ENCODE measurements around the gene SLC2A4.
"Not testable (repeated sequence)": the region's sequence is repeated elsewhere in the genome, so short reads cannot be mapped to it uniquely, and the experiment has no call there.

SLC2A4 gene

DNA sequence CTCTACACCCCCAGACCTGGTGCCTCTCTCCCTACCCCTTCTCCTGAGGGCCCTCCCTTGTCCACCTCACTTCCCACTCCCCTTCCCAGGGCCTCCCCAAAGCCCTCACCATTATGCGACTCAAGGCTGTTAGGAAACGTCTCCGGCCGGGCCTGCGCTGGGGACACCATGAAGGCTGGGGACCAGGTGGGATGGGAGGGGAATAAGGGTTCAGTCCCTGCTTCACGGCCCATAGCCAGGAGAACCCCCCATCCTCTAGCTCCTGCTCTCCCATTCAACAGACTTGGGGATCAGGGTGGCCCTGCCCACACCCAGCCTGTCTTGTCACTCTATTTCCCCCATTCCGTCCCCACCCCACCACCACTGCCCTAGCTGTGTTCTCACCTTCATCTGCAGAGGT, 45.5 kb downstream of the SLC2A4 start:
- no peak for DNase-seq

DNA sequence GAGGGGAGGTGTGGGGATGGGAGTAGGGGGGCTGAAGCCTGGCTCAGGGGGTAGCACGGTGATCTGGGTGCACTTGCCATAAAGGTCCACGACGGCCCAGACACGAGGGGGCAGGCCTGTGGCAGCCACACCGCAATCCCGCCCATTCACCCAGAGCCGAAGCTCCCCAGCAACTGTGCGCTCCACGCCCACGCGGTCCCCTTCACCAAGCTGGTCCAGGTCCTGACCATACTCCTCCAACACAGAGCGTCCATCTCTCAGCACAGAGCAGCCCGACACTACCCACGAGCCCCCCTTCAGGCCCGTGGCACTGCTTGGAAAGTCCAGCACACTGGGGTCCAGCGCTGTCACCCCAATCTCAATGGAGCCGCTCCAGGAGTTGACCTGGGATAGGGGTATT, 46.0 kb downstream of the SLC2A4 start:
- DNase-seq = no peak

DNA sequence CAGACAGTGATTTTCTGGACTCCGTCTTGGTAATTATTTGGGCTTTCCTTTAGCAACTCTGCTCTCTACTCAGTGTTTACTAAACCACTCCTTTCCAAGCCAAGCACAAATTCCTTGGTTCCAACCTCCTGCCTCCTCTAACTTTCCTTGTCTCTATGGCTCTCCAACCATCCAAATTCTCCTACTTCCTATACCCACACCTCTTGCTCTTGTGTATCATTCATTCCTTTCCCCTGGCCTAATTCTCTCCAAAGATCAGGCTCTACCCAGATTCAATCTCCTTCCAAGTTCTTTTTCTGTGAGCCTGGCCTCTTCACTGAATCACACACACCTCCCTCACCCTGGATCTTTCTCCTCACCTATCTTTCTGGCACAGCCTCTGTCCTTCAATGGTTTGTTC, 46.5 kb downstream of the SLC2A4 start:
- no peak for DNase-seq

DNA sequence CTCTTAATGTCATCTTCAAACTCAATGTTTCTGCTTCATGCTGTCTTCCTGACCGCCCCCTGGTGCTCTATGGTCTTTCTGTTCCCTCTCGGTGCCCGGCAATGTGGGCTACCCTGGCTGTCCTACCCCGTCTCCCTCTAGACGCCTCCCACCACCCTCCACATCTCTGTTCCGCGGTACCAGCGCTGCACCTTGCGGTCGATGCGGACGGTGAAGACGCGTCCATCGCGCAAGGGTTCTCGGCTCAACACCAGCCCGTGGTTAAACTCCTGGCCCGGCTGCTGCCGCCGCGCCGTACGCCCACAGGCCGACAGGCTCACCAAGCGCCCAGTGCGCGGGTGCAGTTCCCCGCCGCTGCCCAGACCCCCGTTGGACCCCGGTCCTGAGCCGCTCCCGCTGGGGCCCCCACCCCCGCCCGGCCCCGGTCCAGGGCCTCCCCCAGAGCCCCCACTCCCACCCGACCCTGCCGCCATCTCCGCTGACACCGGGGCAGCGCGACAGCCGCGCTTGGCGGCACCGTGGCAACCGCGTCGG, 47.4 kb downstream of the SLC2A4 start, which contains the start of gene NEURL4:
NEURL4 (minus strand) TSS at position 496 of the 534 bp plus-strand sequence; CDS start at position 473, 23 bp downstream.
- no peak for DNase-seq

DNA sequence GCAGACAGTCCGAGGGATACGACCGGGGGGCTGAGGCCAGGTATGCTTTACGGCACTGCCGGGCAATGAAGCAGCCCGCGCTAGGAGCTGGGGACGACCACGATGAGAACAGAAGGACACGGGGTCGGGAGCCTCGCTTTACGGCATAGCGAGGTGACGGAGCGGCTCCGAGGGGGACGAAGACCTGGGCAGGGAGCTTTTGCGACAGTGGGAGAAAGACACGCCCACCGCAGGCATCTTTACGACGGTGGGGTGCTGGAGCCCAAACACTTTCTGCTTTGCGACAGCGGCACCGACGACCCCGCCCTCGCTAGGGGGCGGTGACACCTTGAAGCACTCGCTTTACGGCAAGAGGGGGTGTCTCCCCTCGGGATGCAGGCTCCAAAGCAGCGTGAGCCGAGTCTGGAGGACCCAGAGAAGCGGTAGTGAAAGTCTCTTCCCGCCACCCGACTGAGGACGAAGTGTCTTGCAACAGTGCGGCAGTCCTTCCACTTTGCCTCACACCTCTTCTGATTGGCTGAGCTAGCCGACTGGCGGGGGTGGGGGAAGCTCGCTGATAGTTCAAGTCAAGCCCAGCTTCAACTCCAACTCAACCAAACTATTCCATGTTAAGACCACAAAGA, 48.0 kb downstream of the SLC2A4 start:
- peak; percentile 97 for DNase-seq

DNA sequence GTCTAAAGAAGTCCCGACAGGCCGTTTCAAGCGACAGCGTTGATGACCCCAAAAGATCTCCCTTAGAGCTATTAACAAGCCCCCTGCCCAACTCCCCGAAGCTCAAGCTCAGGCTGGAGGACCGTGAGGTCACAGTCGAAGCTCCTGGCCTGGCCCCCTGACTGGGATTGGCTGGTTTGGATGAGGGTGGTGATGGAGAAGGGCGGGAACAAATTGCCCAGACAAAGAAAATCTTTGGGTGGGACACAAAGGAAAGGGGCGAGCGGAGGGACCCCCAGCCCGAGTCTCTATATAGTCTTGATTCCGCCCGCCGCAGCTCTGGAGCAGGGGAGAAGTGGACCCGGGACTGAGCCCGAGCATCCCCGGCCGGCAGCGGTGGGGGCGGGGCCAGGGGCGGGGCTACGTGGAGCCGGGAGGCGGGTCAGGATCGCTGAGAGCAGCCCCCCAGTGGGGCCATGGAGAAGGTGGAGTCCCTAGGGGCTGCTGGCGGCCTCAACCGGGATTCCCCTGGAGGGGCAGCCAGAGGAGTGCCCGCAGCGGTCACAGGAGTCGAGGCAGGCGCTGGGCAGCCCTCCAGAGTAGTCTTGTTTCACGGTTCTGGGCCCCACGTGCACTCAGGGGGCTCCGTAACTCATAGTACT, 48.6 kb downstream of the SLC2A4 start:
- DNase-seq = peak; percentile 80

DNA sequence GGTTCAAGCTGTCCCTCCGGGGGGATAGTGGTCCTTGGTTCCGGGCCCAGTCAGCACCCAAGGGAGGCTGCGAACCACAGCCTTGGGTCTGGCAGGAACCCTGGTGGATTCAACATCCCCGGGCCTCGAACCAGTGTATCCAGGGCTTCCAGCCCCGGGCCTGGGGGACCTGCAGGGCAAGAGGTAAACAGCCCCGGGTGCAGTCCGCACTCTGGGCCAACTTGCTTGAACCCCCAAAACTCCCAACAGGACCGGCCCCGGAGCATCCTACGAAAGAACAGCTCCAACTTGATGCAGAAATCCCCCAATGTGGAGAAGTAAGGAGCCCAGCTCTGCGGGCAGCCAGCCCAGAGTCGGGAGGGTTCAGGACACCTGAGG, 49.1 kb downstream of the SLC2A4 start:
- DNase-seq = no peak

DNA sequence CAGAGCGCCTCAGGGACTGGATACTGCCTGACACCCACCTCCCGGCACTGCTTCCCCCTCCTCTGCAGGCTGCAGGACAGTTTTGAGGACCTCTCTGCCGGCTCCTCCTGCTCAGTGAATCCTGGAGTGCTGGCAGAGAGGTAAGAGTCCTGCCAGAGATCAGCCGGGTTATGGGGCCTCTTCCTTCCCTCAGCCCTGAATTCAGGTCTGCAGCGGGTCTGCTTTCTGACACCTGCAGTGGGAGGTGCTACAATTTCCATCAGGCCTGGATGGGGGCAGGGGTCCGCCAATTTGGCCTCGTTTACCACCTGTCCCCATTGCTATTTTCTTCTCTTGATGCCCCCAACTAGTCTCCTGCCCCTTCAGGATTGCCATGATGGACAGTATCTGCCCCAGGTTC, 50.6 kb downstream of the SLC2A4 start:
- DNase-seq = no peak

DNA sequence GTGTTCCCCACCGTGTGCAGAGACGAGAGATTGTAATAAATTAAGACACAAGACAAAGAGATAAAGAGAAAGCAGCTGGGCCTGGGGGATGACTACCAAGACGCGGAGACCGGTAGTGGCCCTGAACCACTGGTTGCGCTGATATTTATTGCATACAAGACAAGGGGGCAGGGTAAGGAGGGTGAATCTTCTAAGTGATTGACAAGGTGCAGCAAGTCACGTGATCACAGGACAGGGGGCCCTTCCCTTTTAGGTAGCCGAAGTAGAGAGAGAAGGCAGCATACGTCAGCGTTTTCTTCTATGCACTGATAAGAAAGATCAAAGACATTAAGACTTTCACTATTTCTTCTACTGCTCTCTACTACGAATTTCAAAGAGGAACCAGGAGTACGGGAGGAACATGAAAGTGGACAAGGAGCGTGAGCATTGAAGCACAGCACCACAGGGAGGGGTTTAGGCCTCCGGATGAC, 51.1 kb downstream of the SLC2A4 start:
- not testable (repeated sequence) for DNase-seq

DNA sequence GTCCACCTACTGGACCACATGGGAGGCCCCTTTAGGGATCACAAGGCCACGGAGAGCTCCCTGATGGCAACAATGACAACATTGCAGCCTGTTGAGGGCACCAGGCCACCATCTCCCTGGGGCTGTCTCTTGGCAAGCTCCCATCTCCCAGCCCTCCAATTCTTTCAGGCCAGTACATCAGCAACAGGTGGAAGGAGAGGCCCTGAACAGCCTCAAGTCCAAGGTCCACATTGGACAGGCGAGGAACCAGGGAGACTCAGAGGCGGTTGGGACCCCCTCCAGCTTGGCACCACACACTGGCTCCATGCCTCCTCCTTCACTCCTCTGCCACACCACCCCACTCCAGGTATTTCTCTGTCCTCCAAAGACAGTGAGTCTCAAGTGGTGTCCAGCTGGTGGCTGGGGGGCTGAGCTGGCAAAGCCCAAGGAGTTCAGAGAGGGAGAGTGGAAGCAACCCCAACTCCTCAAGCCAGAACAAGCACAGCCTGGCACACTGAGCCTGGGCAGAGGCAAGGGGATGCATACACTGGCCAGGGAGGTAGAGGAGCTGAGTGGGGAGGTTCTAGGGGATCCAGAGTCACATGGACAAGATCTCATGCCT, 53.5 kb downstream of the SLC2A4 start:
- no peak for DNase-seq

DNA sequence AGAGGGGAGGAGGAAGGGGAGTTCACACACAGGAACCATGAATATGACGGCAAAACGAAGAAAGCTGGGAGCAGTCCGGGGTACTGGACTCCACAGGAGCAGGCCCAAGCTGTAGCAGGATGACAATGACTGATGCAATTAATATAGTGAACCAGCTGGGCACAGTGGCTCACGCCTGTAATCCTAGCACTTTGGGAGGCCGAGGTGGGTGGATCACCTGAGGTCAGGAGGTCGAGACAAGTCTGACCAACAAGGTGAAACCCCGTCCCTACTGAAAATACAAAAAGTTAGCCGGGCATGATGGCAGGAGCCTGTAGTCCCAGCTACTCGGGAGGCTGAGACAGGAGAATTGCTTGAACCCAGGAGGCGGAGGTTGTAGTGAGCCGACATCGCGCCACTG, 54.2 kb downstream of the SLC2A4 start:
- not testable (repeated sequence) for DNase-seq

DNA sequence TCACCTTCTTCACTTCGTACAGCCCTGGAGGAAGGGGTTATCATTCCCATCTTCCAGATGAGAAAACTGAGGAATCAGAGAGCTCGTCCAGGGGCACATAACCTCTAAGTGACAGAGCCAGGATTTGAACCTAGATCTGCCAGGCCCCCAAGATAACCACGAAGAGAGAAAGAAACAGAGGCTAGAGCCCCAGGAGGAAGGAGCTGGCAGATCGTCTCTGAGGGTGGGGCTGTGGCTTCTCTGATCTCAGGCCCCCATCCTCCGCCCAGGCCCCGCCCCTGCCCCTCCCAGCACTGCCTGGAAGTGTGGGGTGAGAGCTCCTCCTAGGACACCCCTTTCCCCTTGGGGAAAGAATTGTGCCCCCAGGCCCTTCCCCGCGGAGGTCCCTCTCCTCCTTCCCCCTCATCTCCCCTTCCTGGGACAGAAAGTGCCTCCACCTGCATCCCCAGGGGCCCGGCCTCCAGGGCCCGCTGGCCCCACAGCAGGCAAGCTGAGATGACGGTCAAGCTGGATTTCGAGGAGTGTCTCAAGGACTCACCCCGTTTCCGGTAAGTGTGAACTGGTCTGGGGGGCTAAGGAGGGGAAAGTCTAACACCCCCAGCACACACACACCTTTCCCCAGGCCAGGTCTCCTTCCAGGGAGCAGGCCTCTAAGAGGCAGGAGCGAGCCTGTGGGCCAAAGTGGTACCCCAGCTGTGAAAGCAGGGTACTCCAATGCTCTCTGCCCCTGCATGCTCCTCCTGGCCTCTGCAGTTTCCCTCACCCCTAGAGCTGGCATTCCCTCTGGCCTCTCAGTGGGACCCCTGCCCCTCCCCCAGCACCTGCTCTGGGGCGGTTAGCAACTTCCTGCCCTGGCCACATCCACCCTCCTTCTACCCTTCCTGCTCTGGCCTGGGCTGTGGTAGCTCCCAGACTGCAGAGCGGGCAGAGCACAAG, 55.0 kb downstream of the SLC2A4 start, which contains the start of gene ACAP1:
ACAP1 (plus strand) TSS at position 290 of the 936 bp plus-strand sequence; CDS start at position 496, 206 bp downstream.
- DNase-seq = no peak

DNA sequence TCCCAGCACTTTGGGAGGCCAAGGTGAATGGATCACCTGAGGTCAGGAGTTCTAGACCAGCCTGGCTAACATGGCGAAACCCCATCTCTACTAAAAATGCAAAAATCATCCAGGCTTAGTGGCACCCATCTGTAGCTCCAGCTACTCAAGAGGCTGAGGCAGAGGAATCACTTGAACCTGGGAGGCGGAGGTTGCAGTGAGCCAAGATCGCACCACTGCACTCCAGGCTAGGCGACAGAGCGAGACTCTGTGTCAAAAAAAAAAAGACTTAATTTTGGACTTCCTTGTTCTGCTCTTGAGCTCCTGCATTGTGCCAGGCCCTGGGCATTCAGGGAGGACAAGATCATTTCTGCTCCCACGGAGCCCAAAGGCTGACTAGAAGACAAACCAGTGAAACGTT, 56.1 kb downstream of the SLC2A4 start:
- not testable (repeated sequence) for DNase-seq

Data from NCI-H1436 (cell line).